Measurements from ENCODE around the gene CNTNAP2.

Gene CNTNAP2

DNA sequence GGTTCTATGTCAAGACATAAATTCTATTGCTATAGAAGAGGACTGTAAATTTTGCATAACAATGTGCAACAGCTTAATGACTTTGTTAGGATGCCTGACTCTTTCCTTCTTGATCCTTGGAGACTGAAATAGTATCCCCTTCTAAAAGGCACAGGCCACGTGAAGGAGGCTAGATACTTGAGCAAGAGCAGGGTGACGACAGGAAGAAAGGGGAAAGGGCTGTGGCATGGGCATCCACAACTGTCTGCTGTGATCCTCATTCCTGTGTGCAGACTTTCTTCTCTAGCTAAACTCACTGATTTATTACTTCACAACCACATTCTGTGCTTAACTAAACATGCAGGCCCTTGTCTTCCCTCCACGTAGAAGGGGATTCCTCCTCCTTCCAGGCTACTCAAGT lies 1362.2 kb downstream of the CNTNAP2 start:
- TF ChIP-seq GATA3 (IDR thresholded peaks at IDR 0.05; ENCODE audit: low read depth, low read length), result no peak
- no peak for TF ChIP-seq GATA2 (IDR thresholded peaks at IDR 0.05; ENCODE audit: low read depth, low read length)

GRCh38 chr7:147483634-147484292 lies 1367.2 kb downstream of the CNTNAP2 start:
- no peak for TF ChIP-seq GATA3 (IDR thresholded peaks at IDR 0.05; ENCODE audit: low read depth, low read length)
- no peak for TF ChIP-seq GATA2 (IDR thresholded peaks at IDR 0.05; ENCODE audit: low read depth, low read length)

- no peak for TF ChIP-seq GATA3 (IDR thresholded peaks at IDR 0.05; ENCODE audit: low read depth, low read length)
- TF ChIP-seq GATA2 (IDR thresholded peaks at IDR 0.05; ENCODE audit: low read depth, low read length), result 0 out of 2 replicates have a peak, but pooled peaks have one; percentile 12
Measured at GRCh38 chr7:147485660-147486210, 1369.1 kb downstream of the CNTNAP2 start.

DNA sequence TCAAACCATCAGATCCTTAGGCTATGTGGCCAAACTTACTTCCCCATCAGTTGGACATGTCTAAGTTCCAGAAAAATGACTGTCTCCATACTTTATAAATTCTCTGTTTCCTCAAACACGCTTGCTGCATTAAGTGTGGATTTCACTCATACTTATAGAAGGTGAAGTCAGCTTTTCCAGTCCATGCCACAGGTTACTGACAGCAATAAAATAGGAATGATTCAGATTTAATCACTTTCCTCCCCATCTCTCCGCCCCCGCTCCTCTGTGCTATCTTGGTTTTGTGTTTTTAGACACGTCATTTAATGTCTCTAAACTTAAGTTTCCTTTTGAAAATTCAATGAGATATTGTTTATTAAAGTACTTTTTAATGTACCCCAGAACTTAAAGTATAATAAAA lies 1376.0 kb downstream of the CNTNAP2 start:
- no peak for TF ChIP-seq GATA2 (IDR thresholded peaks at IDR 0.05; ENCODE audit: low read depth, low read length)
- TF ChIP-seq GATA3 (IDR thresholded peaks at IDR 0.05; ENCODE audit: low read depth, low read length), result no peak

- TF ChIP-seq GATA3 (IDR thresholded peaks at IDR 0.05; ENCODE audit: low read depth, low read length) (no peak), GATA2 (IDR thresholded peaks at IDR 0.05; ENCODE audit: low read depth, low read length) (no peak)
Measured at GRCh38 chr7:147496209-147496608, 1379.6 kb downstream of the CNTNAP2 start.

GRCh38 chr7:147497246-147497645 lies 1380.6 kb downstream of the CNTNAP2 start:
- TF ChIP-seq GATA2 (IDR thresholded peaks at IDR 0.05; ENCODE audit: low read depth, low read length), result no peak

DNA sequence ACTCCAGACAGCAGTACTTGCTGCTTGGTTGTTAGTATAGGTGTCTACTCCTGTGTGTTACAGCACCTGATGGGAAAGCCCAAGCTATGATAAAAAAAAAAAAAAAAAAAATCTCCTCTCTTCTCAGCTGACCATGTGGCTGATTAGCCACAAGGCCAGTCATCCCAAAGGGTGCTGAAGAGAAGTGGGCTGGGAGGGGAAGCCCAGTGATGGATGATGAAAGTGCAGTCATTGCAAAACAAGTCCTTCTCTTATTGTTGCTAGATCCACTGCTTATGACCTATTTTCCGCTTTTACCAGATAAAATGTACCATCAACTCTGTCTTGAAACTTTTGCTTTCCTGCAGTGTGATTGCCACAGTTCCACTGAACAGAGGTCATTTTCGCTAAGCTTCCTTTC lies 1381.5 kb downstream of the CNTNAP2 start:
- TF ChIP-seq GATA2 (IDR thresholded peaks at IDR 0.05; ENCODE audit: low read depth, low read length) (no peak), GATA3 (IDR thresholded peaks at IDR 0.05; ENCODE audit: low read depth, low read length) (no peak)

- TF ChIP-seq GATA3 (IDR thresholded peaks at IDR 0.05; ENCODE audit: low read depth, low read length), result no peak
- TF ChIP-seq GATA2 (IDR thresholded peaks at IDR 0.05; ENCODE audit: low read depth, low read length), result no peak
Measured at GRCh38 chr7:147509035-147509501, 1392.5 kb downstream of the CNTNAP2 start.

DNA sequence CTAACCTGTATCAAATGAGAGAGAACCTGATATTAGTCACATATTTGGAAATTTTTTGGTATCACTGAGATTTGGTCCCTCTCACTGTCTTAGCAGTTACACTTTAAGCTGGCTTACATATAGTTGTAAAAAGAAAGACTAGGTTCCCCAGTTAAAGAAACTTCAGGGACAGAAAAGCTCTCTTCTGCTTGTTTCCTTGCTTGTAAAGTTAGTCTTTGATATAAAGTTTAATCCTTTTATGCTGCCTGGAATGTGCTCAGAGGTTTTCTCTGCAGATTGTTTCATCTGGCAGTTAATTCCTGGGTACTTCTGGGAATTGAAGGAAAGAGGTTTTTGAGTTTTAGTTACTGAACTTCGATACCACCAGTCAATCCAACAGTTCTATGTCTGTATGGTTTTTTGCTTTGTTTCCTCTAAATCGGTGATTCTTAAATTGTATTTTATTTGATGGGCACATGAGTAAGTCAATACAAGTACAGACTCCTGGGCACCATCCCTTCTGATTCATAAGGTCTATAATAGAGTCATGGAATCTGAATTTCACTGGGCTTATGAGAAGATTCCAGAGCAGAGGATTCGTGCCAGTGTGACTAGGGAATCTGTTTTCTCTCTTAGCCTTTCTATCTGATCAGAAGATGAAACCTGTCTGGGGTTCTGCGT lies 1393.1 kb downstream of the CNTNAP2 start:
- TF ChIP-seq GATA3 (IDR thresholded peaks at IDR 0.05; ENCODE audit: low read depth, low read length) (no peak), GATA2 (IDR thresholded peaks at IDR 0.05; ENCODE audit: low read depth, low read length) (no peak)

DNA sequence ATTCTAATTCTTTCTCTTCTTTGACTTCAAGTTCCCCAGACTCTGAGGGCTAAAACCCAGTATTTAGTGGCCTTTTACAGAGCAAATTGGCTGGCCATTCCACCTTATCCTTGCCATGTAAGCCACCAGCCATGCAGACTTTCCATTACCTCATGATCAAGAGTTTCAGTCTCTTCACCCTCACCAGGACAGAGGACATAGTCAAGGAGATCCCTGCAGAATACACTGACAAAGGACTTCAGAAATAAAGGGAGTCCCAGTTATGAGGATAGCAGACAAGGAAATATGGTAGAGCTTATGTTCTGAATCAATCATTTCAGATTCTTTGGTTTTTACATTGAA lies 1393.6 kb downstream of the CNTNAP2 start:
- TF ChIP-seq GATA2 (IDR thresholded peaks at IDR 0.05; ENCODE audit: low read depth, low read length) (no peak), GATA3 (IDR thresholded peaks at IDR 0.05; ENCODE audit: low read depth, low read length) (no peak)

DNA sequence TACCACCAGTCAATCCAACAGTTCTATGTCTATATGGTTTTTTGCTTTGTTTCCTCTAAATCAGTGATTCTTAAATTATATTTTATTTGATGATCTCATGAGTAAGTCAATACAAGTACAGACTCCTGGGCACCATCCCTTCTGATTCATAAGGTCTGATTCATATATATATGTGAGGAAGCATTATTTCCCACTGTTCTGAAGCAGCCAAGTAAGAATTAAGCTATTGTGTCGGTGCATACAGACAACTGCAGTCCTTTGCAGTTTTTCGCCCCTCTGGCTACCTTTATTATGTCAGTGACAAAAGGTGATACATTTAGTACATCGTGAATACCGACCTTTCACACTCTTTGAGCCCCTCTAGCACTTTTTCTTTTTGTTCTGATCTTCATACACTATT lies 1394.3 kb downstream of the CNTNAP2 start:
- no peak for TF ChIP-seq GATA2 (IDR thresholded peaks at IDR 0.05; ENCODE audit: low read depth, low read length)
- no peak for TF ChIP-seq GATA3 (IDR thresholded peaks at IDR 0.05; ENCODE audit: low read depth, low read length)

DNA sequence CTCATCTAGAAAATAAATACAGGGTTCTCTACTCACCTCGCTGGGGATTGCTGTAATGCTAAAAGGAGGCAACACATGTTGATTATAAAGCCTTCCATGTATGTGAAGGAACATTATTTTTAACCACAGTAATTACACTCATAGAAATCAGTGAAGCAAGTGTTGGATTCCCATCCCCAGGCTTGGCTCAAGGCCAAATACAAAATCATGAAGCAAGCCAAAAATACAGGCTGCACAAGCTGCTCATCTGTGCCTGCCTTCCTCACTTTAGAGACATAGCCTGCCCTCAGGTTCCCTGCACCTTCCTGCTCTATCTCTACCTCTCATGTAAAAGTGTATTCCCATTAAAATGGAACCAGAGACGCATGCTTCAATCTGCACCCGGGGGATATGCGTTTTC lies 1396.8 kb downstream of the CNTNAP2 start:
- TF ChIP-seq GATA2 (IDR thresholded peaks at IDR 0.05; ENCODE audit: low read depth, low read length), result no peak
- TF ChIP-seq GATA3 (IDR thresholded peaks at IDR 0.05; ENCODE audit: low read depth, low read length), result no peak

DNA sequence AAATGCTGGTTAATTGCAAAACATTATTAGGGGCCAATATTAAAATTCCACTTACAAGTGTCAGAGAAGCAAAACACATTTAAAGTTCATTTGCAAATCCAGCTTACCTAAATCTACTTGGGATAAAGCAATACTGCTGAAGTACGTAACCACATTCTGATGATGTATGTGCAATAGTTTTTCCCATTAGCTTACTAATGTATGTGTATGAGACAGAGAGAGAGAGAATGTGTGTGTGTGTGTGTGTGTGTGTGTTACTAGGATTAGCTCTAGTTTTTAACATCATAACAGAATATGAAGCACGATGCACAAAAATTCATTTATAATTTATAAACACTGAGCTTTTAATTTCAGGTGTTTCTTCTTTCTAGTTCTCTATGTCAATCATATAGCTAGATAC lies 1399.8 kb downstream of the CNTNAP2 start:
- no peak for TF ChIP-seq GATA2 (IDR thresholded peaks at IDR 0.05; ENCODE audit: low read depth, low read length)
- no peak for TF ChIP-seq GATA3 (IDR thresholded peaks at IDR 0.05; ENCODE audit: low read depth, low read length)

DNA sequence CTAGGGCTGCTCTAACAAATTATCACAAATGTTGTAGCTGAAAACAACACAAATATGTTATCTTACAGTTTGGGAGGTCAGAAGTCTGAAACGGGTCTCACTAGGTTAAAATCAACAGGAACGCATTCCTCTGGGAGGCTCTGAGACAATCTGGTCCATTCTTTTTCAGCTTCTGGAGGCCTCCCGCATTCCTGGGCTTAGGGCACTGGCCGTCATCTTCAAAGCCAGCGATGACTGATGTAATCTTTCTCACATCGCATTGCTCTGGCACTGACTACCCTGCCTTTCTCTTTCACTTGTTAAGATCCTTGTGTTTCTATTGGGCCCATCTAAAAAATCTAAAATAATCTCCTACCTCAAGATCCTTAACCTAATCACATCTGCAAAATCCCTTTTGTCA lies 1402.5 kb downstream of the CNTNAP2 start:
- TF ChIP-seq GATA2 (IDR thresholded peaks at IDR 0.05; ENCODE audit: low read depth, low read length) (no peak), GATA3 (IDR thresholded peaks at IDR 0.05; ENCODE audit: low read depth, low read length) (no peak)

DNA sequence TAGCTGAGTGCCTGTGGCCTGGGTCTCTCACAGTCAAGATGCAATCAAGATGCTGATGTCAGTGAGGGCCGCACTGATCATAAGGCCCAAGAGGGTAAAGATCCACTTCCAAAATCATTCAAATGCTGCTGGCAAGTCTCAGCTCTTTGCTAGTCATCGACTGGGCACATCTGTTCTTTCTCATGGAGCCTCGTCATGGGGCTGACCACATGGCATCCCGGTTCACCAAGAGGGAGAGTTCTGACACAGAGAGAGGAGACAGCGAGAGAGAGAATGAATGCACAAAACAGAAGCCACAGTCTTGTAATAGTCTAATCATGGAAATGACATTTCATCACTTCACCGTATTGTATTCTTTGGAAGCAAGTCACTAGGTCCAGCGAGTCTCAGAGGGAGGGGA lies 1406.5 kb downstream of the CNTNAP2 start:
- TF ChIP-seq GATA3 (IDR thresholded peaks at IDR 0.05; ENCODE audit: low read depth, low read length) (no peak), GATA2 (IDR thresholded peaks at IDR 0.05; ENCODE audit: low read depth, low read length) (no peak)
